Stimulated activated CD8-positive, alpha-beta memory T cell treated with anti-CD3 and anti-CD28 coated beads, Interleukin-12 subunit alpha, Interleukin-12 subunit beta, amount 100 ng/mL, for 24 hours (primary cell): ENCODE data around the gene HLA-DQB2.
A peak's percentile ranks its signal among the peaks of the same experiment; 100 is the strongest.
"Not testable (repeated sequence)": the region's sequence is repeated elsewhere in the genome, so short reads cannot be mapped to it uniquely, and the experiment has no call there.

Source experiments
- DNase-seq: peaks from one replicate; pipeline ENCODE4 v3.0.0-alpha.2; 2020; ENCODE audit errors: extremely low read depth

HLA-DQB2 gene

DNA sequence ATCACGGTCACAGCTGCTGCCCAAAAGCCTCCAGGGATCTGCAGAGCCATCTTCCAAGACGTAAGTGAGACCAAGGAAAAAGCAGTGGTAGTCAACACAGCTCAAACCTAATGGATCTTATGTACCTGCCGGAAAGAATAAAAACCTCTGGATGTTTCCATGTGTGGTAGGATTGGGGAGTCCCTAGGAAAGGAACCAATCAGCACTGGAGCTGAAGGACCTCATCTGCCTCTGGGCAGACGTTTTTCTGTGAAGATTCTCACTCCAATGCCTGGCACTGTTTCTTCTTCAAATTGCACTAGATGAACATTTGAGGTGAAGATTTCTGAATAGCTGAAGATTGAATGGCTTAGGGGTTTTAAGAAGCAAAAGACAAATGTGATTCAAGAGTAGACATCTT, at the start of gene HLA-DQB2:
Gene HLA-DQB2 (minus strand): TSS at position 112 of the 400 bp plus-strand sequence. CDS start 62 bp downstream, at position 50.
- DNase-seq: no peak

DNA sequence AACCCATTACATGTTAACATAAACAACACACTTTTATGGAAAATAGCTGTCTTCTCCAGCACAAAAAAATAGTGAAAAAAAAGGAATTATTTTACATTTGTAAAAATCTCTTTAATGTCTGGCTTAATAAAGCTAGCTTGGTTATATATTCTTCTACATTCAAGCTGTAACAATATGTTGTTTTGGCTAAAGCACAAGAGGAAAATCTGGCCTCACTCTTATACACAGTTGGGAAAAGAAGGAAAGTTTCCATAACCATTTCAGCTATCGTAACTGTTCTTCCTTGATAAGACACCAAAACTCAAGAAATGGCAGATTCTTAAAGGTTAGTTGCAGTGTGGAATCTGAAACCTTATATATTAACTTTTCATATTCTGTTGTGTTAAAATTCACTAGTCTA, 45.8 kb upstream of the HLA-DQB2 start:
- DNase-seq: no peak

DNA sequence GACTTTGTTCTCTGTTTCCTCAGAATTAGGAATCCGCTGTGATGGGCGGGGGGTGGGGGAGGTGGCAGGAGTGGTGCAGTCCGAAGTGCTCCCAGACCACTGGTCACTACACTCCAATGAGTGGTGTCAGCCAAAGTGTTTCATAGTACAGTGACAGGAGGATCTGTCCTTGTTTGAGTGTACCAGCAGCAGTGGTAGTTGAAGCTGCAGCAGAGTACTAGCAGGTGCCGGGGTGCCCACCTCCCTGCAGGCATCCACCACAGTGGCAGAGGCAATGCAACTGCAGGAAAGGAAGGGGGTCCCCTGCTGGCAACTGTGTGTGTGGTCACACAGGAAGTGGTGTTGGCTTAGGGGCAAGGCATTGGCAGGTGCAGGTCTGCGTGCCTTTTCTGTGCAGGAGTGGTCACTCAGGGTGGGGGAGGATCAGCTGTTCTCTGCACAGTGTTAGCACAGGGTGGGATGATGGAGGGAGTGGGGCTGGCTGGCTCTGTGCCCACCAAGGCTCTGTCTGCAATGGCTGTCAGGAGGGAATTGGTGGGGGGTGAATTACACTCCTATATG, 43.8 kb upstream of the HLA-DQB2 start:
- no peak for DNase-seq

DNA sequence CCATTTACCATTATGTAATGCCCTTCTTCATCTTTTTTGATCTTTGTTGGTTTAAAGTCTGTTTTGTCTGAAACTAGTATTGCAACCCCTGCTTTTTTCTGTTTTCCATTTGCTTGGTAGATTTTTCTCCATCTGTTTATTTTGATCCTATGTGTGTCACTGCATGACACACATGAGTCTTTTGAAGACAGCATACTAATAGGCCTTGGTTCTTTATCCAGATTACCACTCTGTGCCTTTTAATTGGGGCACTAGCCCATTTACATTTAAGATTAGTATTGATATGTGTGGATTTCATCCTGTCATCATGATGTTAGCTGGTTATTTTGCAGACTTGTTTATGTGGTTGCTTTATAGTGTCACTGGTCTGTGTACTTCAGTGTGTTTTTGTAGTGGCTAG, 42.1 kb upstream of the HLA-DQB2 start:
- DNase-seq: not testable (repeated sequence)

DNA sequence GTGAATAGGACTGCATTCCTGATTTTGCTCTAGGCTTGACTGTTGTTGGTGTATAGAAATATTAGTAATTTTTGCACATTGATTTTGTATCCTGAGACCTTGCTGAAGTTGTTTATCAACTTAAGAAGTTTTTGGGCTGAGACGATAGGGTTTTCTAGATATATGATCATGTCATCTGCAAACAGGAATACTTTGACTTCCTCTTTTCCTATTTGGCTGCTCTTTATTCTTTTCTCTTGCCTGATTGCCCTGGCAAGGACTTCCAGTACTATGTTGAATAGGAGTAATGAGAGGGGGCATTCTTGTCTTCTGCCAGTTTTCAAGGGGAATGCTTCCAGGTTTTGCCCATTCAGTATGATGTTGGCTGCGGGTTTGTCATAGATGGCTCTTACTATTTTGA, 40.1 kb upstream of the HLA-DQB2 start:
- no peak for DNase-seq

DNA sequence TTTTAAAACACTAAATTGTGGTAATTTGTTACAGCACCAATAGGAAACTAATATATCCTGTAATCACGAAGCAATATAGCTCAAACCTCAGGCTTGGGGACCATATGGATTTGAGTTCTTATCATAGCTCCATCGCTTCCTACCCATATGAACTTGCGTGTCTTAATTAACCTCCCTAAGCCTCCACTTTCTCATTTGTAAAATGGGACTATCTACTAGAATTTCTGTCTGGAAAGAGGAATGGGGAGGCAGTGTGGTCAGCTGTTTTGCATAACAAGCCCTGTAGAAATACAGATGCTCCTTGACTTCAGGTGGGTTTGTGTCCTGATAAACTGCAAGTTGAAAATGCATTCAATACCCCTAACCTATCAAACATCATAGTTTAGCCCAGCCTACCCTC, 36.4 kb upstream of the HLA-DQB2 start:
- DNase-seq: no peak

DNA sequence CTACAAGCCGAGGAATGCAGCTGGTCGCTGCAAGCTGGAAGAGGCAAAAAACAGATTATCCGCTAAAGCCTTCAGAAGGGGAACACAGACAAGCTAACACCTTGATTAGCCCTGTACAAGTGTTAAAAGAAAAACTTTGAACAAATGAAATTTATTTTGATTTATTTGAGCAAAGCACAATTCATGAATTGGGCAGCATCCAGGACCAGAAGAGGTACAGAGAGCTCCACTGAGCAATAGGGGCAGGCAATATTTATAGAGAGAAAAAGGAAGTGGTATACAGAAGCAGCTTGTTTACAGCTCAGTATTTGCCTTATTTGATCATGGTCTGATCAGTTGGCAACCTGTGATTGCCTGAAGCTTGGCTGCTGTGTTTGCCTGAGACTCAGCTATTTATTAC, 35.8 kb upstream of the HLA-DQB2 start:
- no peak for DNase-seq

DNA sequence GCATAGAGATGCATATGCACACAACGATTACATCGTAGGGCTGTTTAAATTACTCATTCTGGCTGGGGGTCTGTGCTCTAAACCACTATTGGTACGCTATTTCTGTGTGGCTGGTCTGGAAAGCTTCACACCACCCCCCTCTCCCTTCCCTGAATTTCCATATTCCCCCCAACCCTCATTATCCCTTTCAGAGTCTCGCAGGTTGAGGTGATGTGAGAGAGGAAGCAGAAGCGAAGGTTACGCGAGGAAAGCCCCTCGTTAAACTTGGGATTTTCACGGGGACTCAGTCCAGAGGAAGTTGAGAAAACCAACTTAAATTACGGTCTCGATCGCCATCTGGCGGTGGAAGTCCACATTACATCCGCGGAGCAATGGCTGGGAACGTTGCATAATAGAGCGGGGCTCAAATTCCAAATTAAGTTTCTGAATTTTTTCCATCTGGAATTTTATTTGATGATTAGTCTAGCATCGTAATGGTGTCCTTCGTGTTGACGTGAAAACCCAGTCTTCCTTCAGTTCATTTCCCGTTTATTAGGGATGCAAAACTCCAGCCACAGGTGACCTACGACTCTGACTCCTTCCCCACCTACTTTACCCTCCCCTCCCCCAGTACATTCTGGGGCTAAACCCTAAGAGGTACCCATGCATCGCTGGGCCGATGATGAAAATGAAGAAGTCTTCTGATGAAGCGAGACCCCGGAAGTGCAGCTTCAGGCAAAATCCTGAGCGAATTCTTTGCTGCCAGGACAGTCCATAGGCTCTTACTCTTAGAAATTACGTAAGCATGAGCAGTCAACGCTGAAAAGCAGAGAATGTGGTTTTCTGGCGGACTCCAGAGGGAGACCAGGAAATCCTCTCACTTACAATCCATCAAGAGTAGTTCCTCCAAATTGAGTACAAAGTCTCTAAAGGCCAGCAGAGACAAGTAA, 33.8 kb upstream of the HLA-DQB2 start:
- DNase-seq: peak; percentile 26

GRCh38 chr6:32794510-32794909, 31.2 kb upstream of the HLA-DQB2 start:
- no peak for DNase-seq

GRCh38 chr6:32792901-32793435, 29.6 kb upstream of the HLA-DQB2 start:
- DNase-seq: no peak

DNA sequence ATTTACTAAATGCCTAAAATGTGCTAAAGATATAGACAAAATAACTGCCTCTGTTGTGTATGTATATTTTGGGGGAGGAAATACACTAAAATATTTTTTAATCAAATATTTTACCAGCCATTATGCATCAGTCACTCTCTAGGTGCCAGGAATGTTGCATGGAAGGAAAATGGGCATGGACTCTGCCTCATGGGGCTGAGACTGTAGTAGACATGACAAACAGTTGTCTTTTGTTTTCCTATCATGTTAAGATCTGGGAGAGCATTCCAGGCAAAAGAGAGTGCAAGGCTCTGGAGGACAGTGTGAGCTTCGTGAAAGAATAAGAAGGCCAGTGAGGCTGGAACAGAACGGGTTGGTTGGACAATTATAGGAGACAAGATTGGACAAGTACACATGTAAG, 27.0 kb upstream of the HLA-DQB2 start:
- no peak for DNase-seq

GRCh38 chr6:32785781-32786533, 22.6 kb upstream of the HLA-DQB2 start:
- DNase-seq: no peak

GRCh38 chr6:32782923-32783322, 19.6 kb upstream of the HLA-DQB2 start:
- DNase-seq: not testable (repeated sequence)

DNA sequence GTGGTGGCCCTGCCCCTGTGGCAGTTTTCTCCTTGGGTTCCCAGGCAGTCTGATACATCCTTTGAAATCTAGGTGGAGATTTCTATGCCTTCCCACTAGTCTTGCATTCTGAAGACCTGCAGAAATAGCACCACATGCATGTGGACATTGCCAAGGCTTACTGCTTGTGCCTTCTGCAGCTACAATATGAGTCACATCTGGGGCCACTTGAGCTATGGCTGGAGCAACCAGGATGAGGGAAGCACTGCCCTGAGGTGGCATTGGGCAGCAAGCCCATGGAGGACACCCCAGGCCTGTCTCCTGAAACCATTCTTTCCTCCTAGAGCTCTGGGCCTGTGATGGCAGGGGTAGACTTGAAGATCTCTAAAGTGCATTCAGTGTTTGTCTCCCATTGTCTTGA, 15.7 kb upstream of the HLA-DQB2 start:
- no peak for DNase-seq

DNA sequence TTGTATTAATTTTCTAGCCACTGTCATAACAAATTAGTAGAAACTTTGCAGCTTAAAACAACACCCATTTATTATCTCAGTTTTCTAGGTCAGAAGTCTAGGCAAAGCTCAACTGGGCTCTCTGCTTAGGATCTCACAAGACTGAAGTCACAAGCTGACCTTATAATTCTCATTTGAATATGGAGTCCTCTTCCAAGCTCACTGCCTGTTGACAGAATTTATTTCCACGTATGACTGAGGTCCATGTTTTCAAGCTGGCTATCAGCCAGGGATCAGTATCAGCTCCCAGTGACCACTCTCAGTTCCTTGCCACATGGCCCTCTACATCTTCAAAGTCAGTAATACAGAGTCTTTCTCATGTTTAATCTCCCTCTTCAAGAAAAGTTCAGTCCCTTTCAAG, 11.7 kb upstream of the HLA-DQB2 start:
- no peak for DNase-seq

DNA sequence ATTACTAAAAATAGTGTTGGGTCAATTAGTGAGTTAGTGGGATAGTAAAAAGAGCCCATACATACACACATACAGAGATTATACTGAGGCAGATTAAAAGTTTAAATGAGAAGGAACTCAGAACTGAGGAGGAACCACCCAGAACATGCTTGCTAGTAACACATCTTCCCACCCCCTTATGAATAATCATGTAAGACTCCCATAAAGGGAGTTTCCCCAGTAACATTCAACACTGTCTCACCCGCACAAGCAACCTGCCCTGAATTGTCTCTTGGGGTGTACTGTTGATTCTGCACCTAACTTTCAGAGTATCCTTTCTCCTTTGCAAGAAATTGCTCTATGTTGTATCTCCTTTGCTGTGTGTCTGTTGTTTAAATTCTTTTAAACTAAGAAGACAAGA, 11.1 kb upstream of the HLA-DQB2 start:
- DNase-seq: no peak

GRCh38 chr6:32772656-32773055, 9.3 kb upstream of the HLA-DQB2 start:
- no peak for DNase-seq

- no peak for DNase-seq
Observed at GRCh38 chr6:32764048-32764447, 716 bp upstream of the HLA-DQB2 start.

DNA sequence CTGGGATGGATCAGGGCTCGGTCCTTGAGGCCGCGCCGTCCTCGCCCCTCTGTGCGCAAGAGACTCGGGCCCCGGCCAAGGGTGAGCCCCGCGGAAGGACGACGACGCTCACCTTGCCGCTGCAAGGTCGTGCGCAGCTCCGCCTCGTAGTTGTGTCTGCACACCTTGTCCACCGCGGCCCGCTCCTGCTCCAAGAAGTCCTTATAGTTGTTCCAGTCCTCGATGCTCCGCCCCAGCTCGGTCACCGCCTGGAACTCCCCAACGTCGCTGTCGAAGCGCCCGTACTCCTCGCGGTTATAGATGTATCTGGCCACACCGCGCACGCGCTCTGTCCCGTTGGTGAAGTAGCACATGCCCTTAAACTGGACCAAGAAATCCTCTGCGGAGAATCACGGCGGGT, 1.8 kb downstream of the HLA-DQB2 start:
- DNase-seq: no peak

DNA sequence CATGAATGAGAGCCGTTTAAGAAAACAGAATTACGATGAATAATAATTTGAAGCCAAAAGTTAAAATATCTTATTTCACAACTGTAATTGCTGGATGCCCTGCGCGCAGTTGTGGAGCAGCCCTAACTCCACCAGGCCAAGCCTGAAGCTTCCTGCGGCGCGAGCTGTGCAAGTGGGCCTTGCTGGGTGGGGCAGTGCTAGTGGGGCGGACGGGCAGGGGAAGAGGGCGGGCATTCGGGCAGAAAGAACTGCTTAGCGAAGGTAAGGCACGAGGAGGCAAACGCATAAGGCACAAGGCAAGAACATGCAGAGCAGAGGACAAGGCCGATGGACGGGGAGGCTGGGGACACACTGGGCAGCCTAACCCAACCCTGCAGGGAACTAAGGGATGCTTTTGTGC, 2.3 kb downstream of the HLA-DQB2 start:
- DNase-seq: no peak

DNA sequence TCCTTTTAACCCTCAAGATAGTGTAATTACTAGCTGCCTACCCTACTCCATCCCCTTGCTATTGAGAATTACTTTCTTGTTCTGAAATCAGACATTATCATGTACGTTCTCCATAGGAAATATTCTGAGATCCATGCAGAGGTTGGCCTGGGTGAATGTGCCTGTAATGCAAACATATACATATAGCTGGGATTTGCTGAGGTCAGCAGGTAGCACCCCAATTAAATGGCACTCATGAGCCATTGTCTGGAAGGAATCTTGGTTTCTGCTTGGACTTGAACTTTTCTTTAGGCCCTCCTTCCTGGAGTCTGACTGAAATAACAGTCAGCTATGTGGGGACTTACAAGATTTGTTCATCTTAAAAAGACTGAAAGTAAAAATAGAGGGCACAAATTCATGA, 3.7 kb downstream of the HLA-DQB2 start:
- DNase-seq: no peak

- DNase-seq: no peak
Observed at GRCh38 chr6:32752580-32752979, 10.8 kb downstream of the HLA-DQB2 start.
